ENCODE measurements around the gene SLC44A5.
"Not testable (repeated sequence)": the region's sequence is repeated elsewhere in the genome, so short reads cannot be mapped to it uniquely, and the experiment has no call there.

Gene SLC44A5

GRCh38 chr1:75611014-75611413 lies at the start of gene SLC44A5:
TSS of gene SLC44A5 (minus strand) at chr1:75611114. CDS start at chr1:75541447, 69,667 bp downstream.
- no peak for DNase-seq

- DNase-seq = no peak
Measured at GRCh38 chr1:75655931-75656330, 45.0 kb upstream of the SLC44A5 start.

DNA sequence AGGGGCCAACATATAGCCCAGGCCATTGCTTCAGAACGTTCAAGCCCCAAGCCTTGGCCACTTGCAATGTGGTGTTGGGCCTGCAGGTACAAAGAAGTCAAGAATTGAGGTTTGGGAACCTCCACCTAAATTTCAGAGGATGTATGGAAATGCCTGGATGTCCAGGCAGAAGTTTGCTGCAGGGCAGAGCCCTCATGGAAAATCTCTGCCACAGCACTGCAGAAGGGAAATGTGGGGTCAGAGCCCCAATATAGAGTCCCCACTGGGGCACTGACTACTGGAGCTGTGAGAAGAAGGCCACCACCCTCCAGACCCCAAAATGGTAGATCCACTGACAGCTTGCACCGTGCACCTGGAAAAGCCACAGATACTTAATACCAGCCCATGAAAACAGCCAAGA lies 36.3 kb upstream of the SLC44A5 start:
- not testable (repeated sequence) for DNase-seq

- DNase-seq = not testable (repeated sequence)
Measured at GRCh38 chr1:75645153-75645552, 34.2 kb upstream of the SLC44A5 start.

GRCh38 chr1:75643460-75643859 lies 32.5 kb upstream of the SLC44A5 start:
- no peak for DNase-seq

DNA sequence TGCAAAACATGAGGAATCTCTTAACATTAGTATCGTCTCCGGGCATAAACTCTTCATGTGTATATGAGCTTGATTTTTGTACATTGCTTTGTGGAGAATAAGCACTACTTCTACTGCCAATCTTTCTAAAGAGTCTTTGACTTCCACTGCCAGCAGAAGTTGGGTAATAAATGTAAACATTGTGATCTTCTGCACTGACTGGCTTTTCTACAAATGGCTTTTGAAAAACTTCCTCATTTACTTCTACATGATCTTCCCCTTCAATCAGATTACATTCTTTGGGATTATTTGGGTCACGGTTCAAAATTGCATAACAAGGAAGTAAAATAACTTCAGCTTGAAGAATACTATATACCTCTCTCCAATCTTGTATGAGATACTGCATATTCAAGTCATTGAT lies 30.4 kb upstream of the SLC44A5 start:
- no peak for DNase-seq

DNA sequence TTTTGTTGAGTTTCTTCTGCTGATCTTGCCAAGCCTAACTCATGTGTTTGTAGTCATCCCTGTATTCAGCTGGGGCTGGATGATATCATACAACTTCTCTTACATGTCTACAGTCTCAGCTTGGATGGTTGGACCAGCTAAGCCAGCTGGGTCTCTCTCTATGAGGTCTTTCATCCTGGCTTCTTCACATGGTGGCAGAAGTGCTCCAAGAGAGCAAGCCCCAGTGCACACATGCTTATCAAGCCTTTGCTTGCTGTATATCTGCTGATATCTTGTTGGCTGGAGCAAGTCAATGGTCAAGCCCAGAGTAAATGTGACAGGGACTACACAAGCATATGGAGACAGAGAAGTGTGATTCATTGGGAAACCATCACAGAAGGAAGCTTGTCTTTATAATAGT lies 29.2 kb upstream of the SLC44A5 start:
- no peak for DNase-seq

- DNase-seq = no peak
Measured at GRCh38 chr1:75632350-75632949, 21.5 kb upstream of the SLC44A5 start.

GRCh38 chr1:75630998-75631397 lies 20.1 kb upstream of the SLC44A5 start:
- no peak for DNase-seq

- DNase-seq = no peak
Measured at GRCh38 chr1:75630004-75630594, 19.2 kb upstream of the SLC44A5 start.

- no peak for DNase-seq
Measured at GRCh38 chr1:75625795-75626194, 14.9 kb upstream of the SLC44A5 start.

GRCh38 chr1:75618382-75618781 lies 7.5 kb upstream of the SLC44A5 start:
- DNase-seq = no peak

- no peak for DNase-seq
Measured at GRCh38 chr1:75616436-75617433, 5.8 kb upstream of the SLC44A5 start.

DNA sequence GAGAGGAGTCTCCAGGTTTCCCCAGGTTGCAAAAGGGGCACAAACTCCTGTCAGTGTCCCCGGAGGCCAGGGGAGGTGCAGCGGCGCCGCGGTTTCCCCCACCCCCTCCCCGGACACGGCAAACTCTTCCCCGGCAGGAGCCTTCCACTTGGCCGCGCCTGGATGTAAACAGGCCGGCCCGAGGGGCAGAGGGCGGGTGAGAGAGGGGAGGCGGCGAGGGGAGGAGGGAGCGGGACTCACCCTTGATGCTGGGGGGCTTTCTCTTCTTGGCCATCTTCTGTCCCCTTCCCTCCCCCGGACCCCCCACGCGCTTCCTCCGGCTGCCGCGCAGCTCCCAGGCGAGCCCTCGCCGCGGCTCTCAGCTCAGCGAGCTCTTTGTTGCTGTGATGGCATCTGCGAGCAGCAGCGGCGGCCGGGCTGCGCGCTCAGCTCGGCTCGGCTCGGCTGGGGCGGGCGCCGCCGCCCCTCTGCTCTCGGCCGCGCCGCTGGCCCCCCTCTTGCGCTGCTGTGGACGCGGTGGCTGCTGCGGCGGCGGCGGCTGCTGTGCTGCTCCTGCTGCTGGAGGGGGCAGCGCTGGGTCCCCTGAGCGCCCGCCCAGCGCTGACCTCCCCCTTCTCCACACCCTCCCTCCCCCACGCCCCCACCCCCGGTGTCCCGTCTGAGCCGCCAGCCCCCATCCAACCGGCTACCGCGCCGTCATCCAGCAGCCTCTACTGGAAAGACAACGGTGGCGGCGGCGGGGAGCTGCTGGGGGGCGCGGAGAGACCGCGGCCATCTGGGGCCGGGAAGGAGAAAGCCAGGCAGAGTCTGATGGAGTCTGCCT lies 4.9 kb upstream of the SLC44A5 start:
- DNase-seq = peak; percentile 14

- DNase-seq = no peak
Measured at GRCh38 chr1:75614399-75614756, 3.5 kb upstream of the SLC44A5 start.

GRCh38 chr1:75613916-75614315 lies 3.0 kb upstream of the SLC44A5 start:
- DNase-seq = no peak

DNA sequence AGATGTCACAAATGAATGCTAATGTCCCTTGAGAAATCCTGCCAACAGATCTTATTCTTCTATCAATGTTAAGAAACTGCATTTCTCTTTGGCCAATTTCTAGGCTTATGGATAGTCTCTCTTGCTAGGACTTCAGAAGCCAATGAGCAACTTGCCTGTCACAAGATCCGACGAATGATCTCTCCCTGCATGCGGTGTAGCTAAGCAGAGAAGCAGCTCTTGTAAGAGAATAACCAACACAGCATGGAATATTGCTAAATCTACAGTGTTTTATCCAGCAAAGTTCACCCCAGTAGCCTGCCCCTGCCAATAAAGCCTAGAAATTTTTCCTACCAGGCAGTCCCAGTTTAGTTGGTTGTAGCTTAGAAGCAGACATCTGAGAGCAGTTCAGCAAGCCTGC lies 2.1 kb upstream of the SLC44A5 start:
- DNase-seq = no peak

- DNase-seq = no peak
Measured at GRCh38 chr1:75602486-75602885, 8.4 kb downstream of the SLC44A5 start.

DNA sequence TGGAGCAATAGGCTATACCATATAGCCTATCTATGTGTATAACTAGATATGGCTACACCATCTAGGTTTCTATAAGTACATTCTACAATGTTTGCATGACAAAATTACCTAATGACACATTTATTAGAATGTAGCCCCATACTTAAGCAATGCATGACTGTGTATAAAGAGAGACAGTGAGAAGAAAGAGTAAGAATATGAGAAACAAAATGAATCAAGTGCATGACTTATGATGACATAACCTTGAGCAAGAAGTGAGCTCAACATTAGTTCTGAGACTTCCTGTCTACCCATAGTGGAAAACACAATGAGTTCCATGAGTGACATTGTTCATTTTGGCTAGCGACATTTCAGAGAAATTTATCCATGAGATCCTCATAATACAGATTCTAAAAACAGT lies 10.1 kb downstream of the SLC44A5 start:
- no peak for DNase-seq

DNA sequence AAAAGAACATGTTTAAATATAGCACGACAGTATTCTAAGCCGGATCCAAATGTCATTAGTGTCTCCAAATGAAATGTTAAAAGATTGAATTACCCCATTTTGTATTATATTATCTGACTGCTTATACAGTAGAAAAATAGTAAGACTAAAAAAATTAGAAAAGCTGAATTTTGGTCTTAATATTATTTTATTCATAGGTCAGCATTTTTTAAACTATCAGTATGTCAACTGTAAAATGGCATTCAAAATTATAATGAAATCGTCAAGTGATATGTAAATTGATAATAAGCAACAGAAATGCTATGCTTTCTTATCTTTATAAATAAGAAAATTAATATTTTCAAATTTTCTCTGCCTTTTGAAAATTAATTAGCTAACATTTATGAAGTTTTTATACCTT lies 16.6 kb downstream of the SLC44A5 start:
- no peak for DNase-seq

GRCh38 chr1:75593457-75593856 lies 17.5 kb downstream of the SLC44A5 start:
- not testable (repeated sequence) for DNase-seq

GRCh38 chr1:75589637-75590036 lies 21.3 kb downstream of the SLC44A5 start:
- DNase-seq = no peak
